Dedifferentiated amniotic fluid mesenchymal stem cell (primary cell): Measurements from ENCODE around the gene UBAP1.
"Not testable (repeated sequence)": the region's sequence is repeated elsewhere in the genome, so short reads cannot be mapped to it uniquely, and the experiment has no call there.

ENCODE experiments used
- DNase-seq: peaks from one replicate; pipeline ENCODE4 v3.0.0-alpha.2; 2016; ENCODE audit errors: extremely low spot score

The UBAP1 gene

GRCh38 chr9:34178436-34179212 is at the start of gene UBAP1:
Gene UBAP1, plus strand, starts transcription at chr9:34179043. Its CDS starts 41,872 bp downstream, at chr9:34220915.
- DNase-seq, result peak; percentile 97

- DNase-seq, result no peak
Measured at GRCh38 chr9:34131571-34131970, 47.3 kb upstream of the UBAP1 start.

GRCh38 chr9:34133436-34133949 is 45.4 kb upstream of the UBAP1 start:
- no peak for DNase-seq

GRCh38 chr9:34134521-34134920 is 44.3 kb upstream of the UBAP1 start:
- DNase-seq, result no peak

- DNase-seq, result not testable (repeated sequence)
Measured at GRCh38 chr9:34138644-34139043, 40.2 kb upstream of the UBAP1 start.

- DNase-seq, result peak; percentile 85
Measured at GRCh38 chr9:34139477-34140146, 39.2 kb upstream of the UBAP1 start.

- no peak for DNase-seq
Measured at GRCh38 chr9:34140853-34141252, 38.0 kb upstream of the UBAP1 start.

GRCh38 chr9:34143116-34143515 is 35.7 kb upstream of the UBAP1 start:
- no peak for DNase-seq

GRCh38 chr9:34145165-34145564 is 33.7 kb upstream of the UBAP1 start:
- no peak for DNase-seq

GRCh38 chr9:34151398-34151797 is 27.4 kb upstream of the UBAP1 start:
- DNase-seq, result no peak

GRCh38 chr9:34154057-34154456 is 24.8 kb upstream of the UBAP1 start:
- DNase-seq, result no peak

GRCh38 chr9:34157318-34157717 is 21.5 kb upstream of the UBAP1 start:
- DNase-seq, result no peak

- no peak for DNase-seq
Measured at GRCh38 chr9:34157898-34158297, 20.9 kb upstream of the UBAP1 start.

- peak; percentile 22 for DNase-seq
Measured at GRCh38 chr9:34158362-34158869, 20.4 kb upstream of the UBAP1 start.

- no peak for DNase-seq
Measured at GRCh38 chr9:34163434-34163833, 15.4 kb upstream of the UBAP1 start.

GRCh38 chr9:34169125-34169524 is 9.7 kb upstream of the UBAP1 start:
- no peak for DNase-seq

- no peak for DNase-seq
Measured at GRCh38 chr9:34170237-34170991, 8.4 kb upstream of the UBAP1 start.

- no peak for DNase-seq
Measured at GRCh38 chr9:34171753-34172535, 6.9 kb upstream of the UBAP1 start.

- DNase-seq, result no peak
Measured at GRCh38 chr9:34176089-34176488, 2.8 kb upstream of the UBAP1 start.

- no peak for DNase-seq
Measured at GRCh38 chr9:34177593-34178435, 1.0 kb upstream of the UBAP1 start.
